Small intestine (tissue), 7 donors: Measurements from ENCODE around the gene ERVMER34-1. TPM values are rescaled to one million over a fixed set of nuclear protein-coding genes. Genes with fewer than 3 reads are reported as not detected.
A peak's percentile ranks its signal among the peaks of the same experiment; 100 is the strongest.

Experiments used
- DNase-seq, 2 donors: peaks; one replicate each; pipeline versions ENCODE4 v3.0.0 to v3.0.0-alpha.2; 2013
- FAIRE-seq: peaks from 2 replicates; lab custom pipeline; 2012; peaks lifted over from hg19 to GRCh38; lab: Jason Lieb, UNC
- H3K27ac ChIP-seq, 3 donors: one replicate each; pipeline ENCODE4 v1.5.1; 2013; ENCODE audit warnings: low read length in 2 of 3, mild to moderate bottlenecking in 2 of 3, control low read depth in 1 of 3, inconsistent platforms in 1 of 3, low read depth in 1 of 3, moderate library complexity in 1 of 3
- H3K27me3 ChIP-seq, 3 donors: one replicate each; pipeline ENCODE4 v1.6.1; 2013; ENCODE audit warnings: low read length in 3 of 3, inconsistent platforms in 1 of 3; ENCODE audit not compliant: control insufficient read depth in 3 of 3, insufficient read depth in 3 of 3
- H3K36me3 ChIP-seq, 3 donors: one replicate each; pipeline ENCODE4 v1.6.1; 2013; ENCODE audit warnings: low read length in 3 of 3, inconsistent platforms in 1 of 3, low read depth in 1 of 3, mild to moderate bottlenecking in 1 of 3, moderate library complexity in 1 of 3; ENCODE audit not compliant: control insufficient read depth in 3 of 3, insufficient read depth in 2 of 3
- H3K4me1 ChIP-seq, 3 donors: one replicate each; pipeline ENCODE4 v1.6.1; 2013; ENCODE audit warnings: low read length in 2 of 3, inconsistent platforms in 1 of 3, low read depth in 1 of 3, mild to moderate bottlenecking in 1 of 3, moderate library complexity in 1 of 3; ENCODE audit not compliant: control insufficient read depth in 3 of 3, insufficient read depth in 2 of 3
- H3K4me3 ChIP-seq, 3 donors: one replicate each; pipeline ENCODE4 v1.5.1; 2013; ENCODE audit warnings: low read length in 3 of 3, control low read depth in 1 of 3, inconsistent platforms in 1 of 3, low read depth in 1 of 3, mild to moderate bottlenecking in 1 of 3, moderate library complexity in 1 of 3
- H3K9me3 ChIP-seq, 2 donors: one replicate each; pipeline ENCODE4 v1.6.1; 2013; ENCODE audit warnings: low read depth in 1 of 2, low read length in 1 of 2; ENCODE audit not compliant: control insufficient read depth in 2 of 2, insufficient read depth in 1 of 2
- WGBS, 3 donors: extraction: QIAGEN DNeasy Blood & Tissue Kit; methylation state at CpG; one replicate each; pipeline ENCODE4 v1.1.7; 2013; 5-methylcytosine and 5-hydroxymethylcytosine counted together
- polyA plus RNA-seq, 4 donors: library from polyadenylated mRNA; stranded (reverse) in 3 of 4; unstranded in 1 of 4; fragments of 200-250 nt in 3 of 4; fragments of 120-200 nt in 1 of 4; gene quantifications; one replicate each; pipeline versions ENCODE4 v1.2.1 to v1.2.3, GENCODE V29; 2013
- donor health status: healthy with polysubstance abuse.
- donor health status: control.
- donor health status: control.
- donor health status: Bipolar disorder and iron deficiency.
- donor health status: healthy.

Gene ERVMER34-1
- polyA plus RNA-seq, 4 donors = 0.27 to 1.3 (median 0.37) TPM; not detected in 1

DNA sequence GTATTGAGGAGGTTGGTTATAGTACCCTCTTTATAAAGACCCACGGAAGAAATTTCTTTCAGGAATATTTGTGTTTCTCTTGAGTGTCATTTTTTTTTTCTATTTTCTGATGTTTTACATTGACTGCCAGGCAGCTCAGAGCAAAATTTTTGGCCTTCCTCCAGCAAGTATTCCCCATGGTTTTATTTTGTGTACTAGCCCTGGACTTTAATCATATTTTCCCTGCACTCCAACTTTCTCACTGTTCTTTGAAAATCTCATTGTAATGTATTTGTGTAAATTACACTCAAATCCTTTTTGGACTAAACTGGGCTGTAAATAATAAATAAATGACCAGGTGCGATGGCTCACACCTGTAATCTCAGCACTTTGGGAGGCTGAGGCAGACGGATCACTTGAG is 46.6 kb downstream of the ERVMER34-1 start:
- no peak for FAIRE-seq
- H3K9me3 ChIP-seq = no peaks in the 10 kb centered on the region
- no peak overlapping the region for H3K27ac ChIP-seq
- WGBS, 3 donors = 71 to 79% (median 74%) methylated on average over 3 of the region's 3 CpGs
- no peaks in the 10 kb centered on the region for H3K27me3 ChIP-seq
- H3K36me3 ChIP-seq = no peaks in the 10 kb centered on the region
- H3K4me3 ChIP-seq = no peak overlapping the region
- DNase-seq = no peak
- no peaks in the 10 kb centered on the region for H3K4me1 ChIP-seq

DNA sequence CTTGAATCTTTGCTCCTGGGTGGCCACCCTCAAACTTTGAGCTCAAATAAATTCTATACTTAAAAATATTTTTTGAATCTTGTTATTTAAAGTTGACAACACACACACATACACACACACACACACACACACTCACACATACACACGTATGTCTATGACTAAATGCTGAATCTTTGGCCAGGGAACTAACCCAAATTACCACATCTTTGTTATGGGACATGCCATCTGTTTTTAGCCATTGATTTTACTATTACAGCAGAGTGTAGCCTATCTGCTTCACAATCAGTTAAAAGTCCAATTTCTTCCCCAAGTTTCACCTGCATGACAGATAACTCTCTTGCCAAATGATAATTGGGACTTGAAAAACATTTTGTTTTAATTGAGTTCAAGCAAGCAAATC is 47.1 kb downstream of the ERVMER34-1 start:
- Histone ChIP-seq H3K36me3 (no peaks in the 10 kb centered on the region), H3K4me1 (no peaks in the 10 kb centered on the region), H3K27me3 (no peaks in the 10 kb centered on the region), H3K9me3 (no peaks in the 10 kb centered on the region), H3K4me3 (no peak overlapping the region), H3K27ac (no peak overlapping the region)
- DNase-seq (no peak), FAIRE-seq (no peak)
- WGBS, 3 donors = 33 to 42% (median 36%) methylated on average over 1 of the region's 1 CpG

DNA sequence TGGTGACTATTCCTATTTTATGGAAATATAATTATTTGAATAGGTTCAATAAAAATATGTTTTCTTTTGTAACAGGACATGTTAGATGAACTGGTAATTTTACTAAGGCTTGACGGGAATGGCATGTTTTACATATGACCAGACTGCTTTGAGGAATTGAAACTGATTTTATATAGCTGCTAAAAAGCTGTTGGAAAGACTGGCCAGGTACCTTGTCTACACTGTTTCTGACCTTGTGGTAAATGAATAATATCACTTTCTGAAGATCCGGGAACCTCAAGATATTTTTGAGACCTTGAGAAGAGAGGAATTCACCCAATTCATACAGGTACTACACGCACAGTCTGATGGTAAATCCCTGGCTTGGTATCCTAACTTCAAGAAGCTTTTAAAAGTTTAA is 50.0 kb downstream of the ERVMER34-1 start:
- FAIRE-seq = peak; percentile 5
- no peak for DNase-seq
- Histone ChIP-seq H3K27ac (no peak overlapping the region), H3K36me3 (no peaks in the 10 kb centered on the region), H3K4me1 (no peaks in the 10 kb centered on the region), H3K27me3 (no peaks in the 10 kb centered on the region), H3K9me3 (no peaks in the 10 kb centered on the region), H3K4me3 (no peak overlapping the region)
- WGBS, 3 donors = 88 to 89% (median 89%) methylated on average over 3 of the region's 3 CpGs

DNA sequence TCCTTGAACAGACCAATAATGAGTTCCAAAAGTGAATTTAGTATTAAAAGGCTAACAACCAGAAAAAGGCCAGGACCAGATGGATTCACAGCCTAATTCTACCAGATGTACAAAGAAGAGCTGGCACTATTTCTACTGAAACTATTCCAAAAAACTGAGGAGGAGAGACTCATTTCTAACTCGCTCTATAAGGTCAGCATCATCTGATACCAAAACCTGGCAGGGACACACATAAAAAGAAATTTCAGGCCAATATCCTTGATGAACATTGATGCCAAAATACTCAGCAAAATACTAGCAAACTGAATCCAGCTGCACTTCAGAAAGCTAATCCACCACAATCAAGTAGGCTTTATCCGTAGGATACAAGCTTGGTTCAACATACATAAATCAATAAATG is 56.3 kb downstream of the ERVMER34-1 start:
- no peak overlapping the region for H3K27ac ChIP-seq
- H3K4me3 ChIP-seq = no peak overlapping the region
- 78 to 94% (median 87%) methylated on average over 2 of the region's 2 CpGs for WGBS, 3 donors
- H3K9me3 ChIP-seq = peaks cover 0 to 10% of the 10 kb centered on the region in 2 donors
- FAIRE-seq = no peak
- no peaks in the 10 kb centered on the region for H3K4me1 ChIP-seq
- no peaks in the 10 kb centered on the region for H3K36me3 ChIP-seq
- no peaks in the 10 kb centered on the region for H3K27me3 ChIP-seq
- DNase-seq = no peak

DNA sequence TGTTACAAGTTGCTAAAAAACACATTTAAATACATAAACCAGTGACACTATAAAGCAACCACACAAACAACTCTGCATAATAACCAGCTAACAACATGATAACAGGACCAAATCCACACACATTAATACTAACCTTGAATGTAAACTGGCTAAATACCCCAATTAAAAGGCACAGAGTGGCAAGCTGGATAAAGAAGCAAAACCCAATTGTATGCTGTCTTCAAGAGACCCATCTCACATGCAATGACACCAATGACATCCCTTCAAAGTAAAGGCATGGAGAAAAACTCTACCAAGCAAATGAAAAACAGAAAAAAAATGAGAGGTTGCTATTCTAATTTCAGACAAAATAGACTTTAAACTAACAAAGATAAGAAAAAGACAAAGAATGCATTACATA is 57.7 kb downstream of the ERVMER34-1 start:
- H3K36me3 ChIP-seq = no peaks in the 10 kb centered on the region
- H3K4me3 ChIP-seq = no peak overlapping the region
- H3K27ac ChIP-seq = no peak overlapping the region
- DNase-seq (no peak), FAIRE-seq (no peak)
- H3K9me3 ChIP-seq = peaks cover 0 to 10% of the 10 kb centered on the region in 2 donors
- H3K27me3 ChIP-seq = no peaks in the 10 kb centered on the region
- H3K4me1 ChIP-seq = no peaks in the 10 kb centered on the region

Other genes starting within 250 kb of the ERVMER34-1 start
- 10 to 100 TPM in 1 of 4 donors, 1 to 10 TPM in 3; 2.2 to 11.8 (median 3.6) TPM for gene USP46, start 92.1 kb downstream of the ERVMER34-1 start, polyA plus RNA-seq
- gene RASL11B, start 110.9 kb upstream of the ERVMER34-1 start, polyA plus RNA-seq = 1 to 10 TPM in 1 of 4 donors, under 1 TPM in 1, not detected in 2; 0.60 to 1.4 TPM